AG20443 (cell line): ENCODE measurements around the gene IRAK3.
"Not testable (repeated sequence)": the region's sequence is repeated elsewhere in the genome, so short reads cannot be mapped to it uniquely, and the experiment has no call there.

ENCODE experiments used
- DNase-seq: peaks from one replicate; pipeline ENCODE4 v3.0.0; 2012; ENCODE audit warnings: low spot score, mixed read lengths

IRAK3 gene

DNA sequence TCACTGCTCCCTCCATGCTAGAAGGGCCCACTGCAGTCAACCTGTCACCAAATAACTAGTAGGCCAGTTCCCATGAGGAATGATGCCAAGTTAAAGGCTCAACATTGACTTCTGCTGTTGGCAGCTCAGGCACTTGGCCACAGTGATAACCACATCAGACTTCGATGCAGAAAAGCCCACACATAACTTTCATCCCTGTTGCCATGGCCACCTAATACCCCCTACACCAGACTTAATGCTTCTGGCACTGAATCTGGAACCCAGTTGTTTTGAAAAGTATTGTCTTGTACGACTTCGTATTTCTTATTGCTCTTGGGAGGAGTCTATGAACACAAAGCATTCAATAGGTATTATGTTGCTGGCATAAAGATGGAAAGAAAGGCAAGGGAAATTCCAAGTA, 69.0 kb downstream of the IRAK3 start:
- no peak for DNase-seq

GRCh38 chr12:66262737-66263136, 73.7 kb downstream of the IRAK3 start:
- DNase-seq: no peak

DNA sequence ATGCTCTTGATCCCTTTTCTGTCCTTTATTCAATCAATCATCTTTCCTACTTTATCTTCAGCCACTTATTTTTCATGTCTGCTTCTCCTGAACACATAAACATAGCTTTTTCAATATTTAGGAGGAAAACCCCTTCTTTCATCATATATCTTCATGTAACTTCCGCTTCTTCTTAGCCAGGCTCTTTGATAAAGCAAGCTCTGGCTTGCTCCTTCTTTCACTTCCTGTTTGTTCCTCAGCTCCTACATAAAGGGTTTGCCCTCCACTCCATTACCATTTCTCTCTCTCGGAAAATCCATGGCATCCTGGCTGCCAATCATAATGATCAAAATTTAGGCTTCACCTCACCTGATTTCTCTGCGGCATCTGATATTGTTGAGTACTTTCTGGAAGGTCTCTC, 79.5 kb downstream of the IRAK3 start:
- no peak for DNase-seq

- no peak for DNase-seq
These were observed 80.1 kb downstream of the IRAK3 start for GRCh38 chr12:66269142-66269541.

- DNase-seq: peak; percentile 72
These were observed 80.9 kb downstream of the IRAK3 start for GRCh38 chr12:66269757-66270383.

GRCh38 chr12:66270613-66271012, 81.6 kb downstream of the IRAK3 start:
- no peak for DNase-seq

- no peak for DNase-seq
These were observed 83.6 kb downstream of the IRAK3 start for GRCh38 chr12:66272650-66273049.

GRCh38 chr12:66273147-66273546, 84.1 kb downstream of the IRAK3 start:
- no peak for DNase-seq

DNA sequence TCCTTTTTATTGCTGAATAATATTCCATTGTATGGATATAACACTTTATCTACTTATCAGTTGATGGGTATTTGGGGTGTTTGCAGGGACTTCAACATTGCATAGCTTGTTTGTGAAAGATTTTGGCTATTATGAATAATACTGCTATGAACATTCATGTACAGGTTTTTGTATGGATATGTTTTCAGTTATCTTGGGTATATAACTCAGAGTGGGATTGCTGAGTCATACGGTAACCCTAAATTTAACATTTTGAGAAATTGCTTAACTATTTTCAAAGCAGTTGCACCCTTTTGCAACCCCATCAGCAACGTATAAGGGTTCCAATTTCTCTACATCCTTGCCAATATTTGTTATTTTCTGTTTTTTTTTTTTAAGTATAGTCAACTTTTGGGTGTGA, 86.0 kb downstream of the IRAK3 start:
- no peak for DNase-seq

- peak; percentile 35 for DNase-seq
These were observed 90.2 kb downstream of the IRAK3 start for GRCh38 chr12:66279123-66279712.

GRCh38 chr12:66280561-66280960, 91.5 kb downstream of the IRAK3 start:
- DNase-seq: no peak

DNA sequence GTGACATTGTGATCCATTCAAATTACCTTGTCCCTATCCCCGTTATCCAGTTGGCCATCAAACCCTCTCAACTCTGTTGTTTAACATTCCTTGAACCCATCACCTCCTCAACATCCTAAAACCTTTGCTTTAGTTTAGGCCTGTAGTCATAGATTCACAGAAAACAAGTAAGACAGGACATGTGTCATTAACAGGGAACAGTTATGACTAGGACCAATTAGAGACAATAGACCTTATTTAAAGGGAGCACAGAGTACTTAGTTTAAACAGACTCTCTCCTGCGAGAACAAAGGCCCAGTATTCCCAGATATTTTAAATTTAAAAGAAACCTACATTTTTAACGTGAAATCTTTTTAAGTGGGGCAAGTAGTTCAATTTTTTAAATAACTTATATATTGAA, 93.2 kb downstream of the IRAK3 start:
- DNase-seq: no peak

DNA sequence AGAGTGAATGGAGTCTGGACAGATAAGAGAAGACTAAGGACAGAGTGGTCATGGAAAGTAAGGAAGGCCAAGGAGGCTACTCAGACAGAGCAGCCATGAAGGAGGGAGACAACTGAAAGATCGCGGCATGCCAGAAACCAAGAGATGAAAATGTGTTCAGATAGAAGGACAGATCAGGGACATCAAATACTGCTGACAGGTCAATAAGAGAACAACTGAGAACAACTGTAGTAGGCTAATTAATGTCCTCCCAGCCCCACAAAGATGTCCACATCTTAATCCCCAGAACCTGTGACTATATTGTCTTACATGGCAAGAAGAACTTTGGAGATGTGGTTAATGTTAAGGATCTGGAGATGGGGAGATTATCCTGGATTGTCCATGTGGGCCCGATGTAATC, 98.3 kb downstream of the IRAK3 start:
- DNase-seq: no peak

DNA sequence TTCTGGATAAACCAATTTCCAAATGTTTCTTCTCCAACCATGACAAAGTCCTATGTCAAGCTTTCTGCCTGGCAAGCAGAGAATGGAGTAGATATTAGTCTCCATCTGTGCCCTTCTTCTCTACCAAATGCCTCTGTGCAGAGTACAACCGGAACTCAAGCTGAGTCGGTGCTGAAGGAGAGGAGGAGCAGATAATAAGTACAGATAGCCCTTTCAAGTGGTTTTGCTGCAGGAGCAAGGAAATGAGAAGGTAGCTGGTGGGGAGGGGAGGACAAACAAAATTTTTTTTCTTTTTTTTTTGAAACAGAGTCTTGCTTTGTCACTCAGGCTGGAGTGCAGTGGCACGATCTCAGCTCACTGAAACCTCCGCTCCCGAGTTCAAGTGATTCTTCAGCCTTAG, 99.1 kb downstream of the IRAK3 start:
- DNase-seq: no peak

GRCh38 chr12:66289485-66289884, 100.5 kb downstream of the IRAK3 start:
- no peak for DNase-seq

GRCh38 chr12:66290716-66291200, 101.7 kb downstream of the IRAK3 start:
- no peak for DNase-seq

DNA sequence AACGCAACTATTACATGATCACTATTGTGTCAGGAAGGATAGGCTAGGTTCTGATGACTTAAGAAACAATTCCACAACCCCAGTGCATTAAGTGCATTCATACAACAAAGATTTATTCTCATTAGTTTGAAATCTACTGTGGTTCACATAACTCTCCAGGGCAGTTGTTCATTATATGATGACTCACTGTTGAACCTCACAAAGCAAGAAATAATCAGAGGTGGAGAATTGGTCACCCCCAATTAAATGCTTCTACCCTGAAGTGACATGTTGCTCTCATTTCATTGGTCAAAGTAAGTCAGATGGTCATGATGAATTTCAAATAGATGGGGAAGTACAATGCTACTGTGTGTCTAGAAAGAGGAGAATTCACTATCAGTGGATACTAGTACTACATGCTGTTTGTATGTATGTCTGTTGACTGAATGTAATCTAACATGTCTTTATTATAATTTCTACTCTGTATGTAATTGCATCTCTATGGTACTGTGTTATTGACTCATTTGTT, 107.2 kb downstream of the IRAK3 start:
- DNase-seq: no peak

DNA sequence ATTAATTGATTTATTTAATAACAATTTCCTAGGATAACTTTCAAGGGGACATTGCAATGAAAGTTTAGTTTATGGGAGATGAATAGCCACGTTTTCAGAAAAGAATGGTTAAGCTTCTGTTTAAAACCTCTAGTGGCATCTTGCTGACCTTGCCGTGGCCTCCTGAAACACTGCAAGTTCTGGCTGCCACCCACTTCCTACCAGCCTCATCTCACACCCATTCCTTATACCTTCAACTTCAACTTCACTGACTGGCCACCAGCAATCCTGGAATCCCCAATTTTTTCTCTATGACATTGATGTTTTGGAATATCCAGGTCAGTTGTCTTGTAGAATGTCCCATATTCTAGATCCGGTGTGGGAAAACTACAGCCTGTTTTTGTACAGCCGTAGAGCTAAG, 108.1 kb downstream of the IRAK3 start:
- DNase-seq: no peak

- no peak for DNase-seq
These were observed 108.9 kb downstream of the IRAK3 start for GRCh38 chr12:66297923-66298322.

GRCh38 chr12:66301944-66302826, 113.2 kb downstream of the IRAK3 start, which contains the start of gene HELB:
Gene HELB (plus strand): TSS chr12:66302493. CDS start chr12:66302604, 111 bp downstream.
- DNase-seq: peak; percentile 98

DNA sequence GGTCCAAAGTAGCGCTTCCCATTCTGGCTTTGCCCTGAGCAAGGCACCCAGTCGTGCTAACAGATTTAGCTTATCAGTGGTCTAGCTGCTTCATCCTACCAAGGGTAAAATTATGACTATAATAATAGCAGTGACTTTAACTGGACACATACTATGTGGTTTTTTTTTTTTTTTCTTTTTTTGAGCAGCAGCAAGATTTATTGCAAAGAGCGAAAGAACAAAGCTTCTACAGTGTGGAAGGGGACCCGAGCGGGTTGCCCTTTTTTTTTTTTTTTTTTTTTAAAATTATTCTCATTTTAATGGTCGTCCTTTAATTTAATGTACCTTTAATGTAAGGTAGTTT, 113.8 kb downstream of the IRAK3 start:
- no peak for DNase-seq

- DNase-seq: not testable (repeated sequence)
These were observed 114.3 kb downstream of the IRAK3 start for GRCh38 chr12:66303316-66303804.
